Islet of Langerhans (tissue), 1 donor: ENCODE data around the gene ARID5B.
"Not testable (repeated sequence)": the region's sequence is repeated elsewhere in the genome, so short reads cannot be mapped to it uniquely, and the experiment has no call there.

Experiments
- FAIRE-seq: peaks from one replicate; lab custom pipeline; 2011; peaks lifted over from hg19 to GRCh38; lab: Jason Lieb, UNC

Gene ARID5B

GRCh38 chr10:61965703-61966395 lies 64.3 kb downstream of the ARID5B start:
- FAIRE-seq = peak; percentile 87

GRCh38 chr10:61967298-61967697 lies 65.8 kb downstream of the ARID5B start:
- FAIRE-seq = no peak

- FAIRE-seq = peak; percentile 88
Measured at GRCh38 chr10:61970182-61971002, 68.9 kb downstream of the ARID5B start.

GRCh38 chr10:61971003-61971325 lies 69.5 kb downstream of the ARID5B start:
- no peak for FAIRE-seq

- no peak for FAIRE-seq
Measured at GRCh38 chr10:61973169-61973568, 71.7 kb downstream of the ARID5B start.

- FAIRE-seq = no peak
Measured at GRCh38 chr10:61973906-61974305, 72.4 kb downstream of the ARID5B start.

- FAIRE-seq = peak; percentile 90
Measured at GRCh38 chr10:61974601-61975390, 73.3 kb downstream of the ARID5B start.

GRCh38 chr10:61975391-61975932 lies 74.0 kb downstream of the ARID5B start:
- peak; percentile 88 for FAIRE-seq

- FAIRE-seq = not testable (repeated sequence)
Measured at GRCh38 chr10:61976951-61977721, 75.6 kb downstream of the ARID5B start.

- FAIRE-seq = no peak
Measured at GRCh38 chr10:61978965-61979364, 77.5 kb downstream of the ARID5B start.

- no peak for FAIRE-seq
Measured at GRCh38 chr10:61981460-61981859, 80.0 kb downstream of the ARID5B start.

GRCh38 chr10:61983255-61983654 lies 81.8 kb downstream of the ARID5B start:
- no peak for FAIRE-seq

- FAIRE-seq = no peak
Measured at GRCh38 chr10:61984803-61985418, 83.4 kb downstream of the ARID5B start.

- no peak for FAIRE-seq
Measured at GRCh38 chr10:61985715-61986114, 84.2 kb downstream of the ARID5B start.

- no peak for FAIRE-seq
Measured at GRCh38 chr10:61986382-61986781, 84.9 kb downstream of the ARID5B start.

- FAIRE-seq = no peak
Measured at GRCh38 chr10:61986788-61987492, 85.4 kb downstream of the ARID5B start.

- FAIRE-seq = no peak
Measured at GRCh38 chr10:61987537-61987936, 86.0 kb downstream of the ARID5B start.

- peak; percentile 94 for FAIRE-seq
Measured at GRCh38 chr10:61987951-61988379, 86.5 kb downstream of the ARID5B start.

GRCh38 chr10:61989995-61990760 lies 88.7 kb downstream of the ARID5B start:
- FAIRE-seq = no peak

- no peak for FAIRE-seq
Measured at GRCh38 chr10:61990761-61991135, 89.2 kb downstream of the ARID5B start.
